GM23338 (cell line): ENCODE measurements around the gene LANCL3. TPM values are rescaled to one million over a fixed set of nuclear protein-coding genes. Genes with fewer than 3 reads are reported as not detected.

Source experiments
- ATAC-seq: fragments of 200-7000 bp; cut with Tn5 transposase; 3 replicates; pipeline ENCODE4 v1.9.1; 2020
- DNase-seq: peaks from one replicate; pipeline ENCODE4 v3.0.0-alpha.2; 2015; ENCODE audit warnings: low spot score
- H2AFZ ChIP-seq: fragments of 200-600 bp; sonication (generic); 2 replicates; pipeline ENCODE4 v1.8.0; 2016; ENCODE audit warnings: antibody characterized with exemption, mild to moderate bottlenecking, moderate library complexity
- H3F3A ChIP-seq: fragments of 200-600 bp; sonication (generic); replicated peaks from 2 replicates; pipeline ENCODE4 v1.8.0; 2017; ENCODE audit warnings: antibody characterized with exemption, mixed run types, low read depth
- H3K27ac ChIP-seq: fragments of 200-600 bp; sonication (generic); 2 replicates; pipeline ENCODE4 v1.6.1; 2016; ENCODE audit warnings: low read depth
- H3K27me3 ChIP-seq: fragments of 200-600 bp; sonication (generic); 2 replicates; pipeline ENCODE4 v1.8.0; 2016; ENCODE audit warnings: mild to moderate bottlenecking, mixed run types, moderate library complexity; ENCODE audit not compliant: insufficient read depth
- H3K36me3 ChIP-seq: fragments of 200-600 bp; sonication (generic); 2 replicates; pipeline ENCODE4 v1.8.0; 2016; ENCODE audit warnings: mild to moderate bottlenecking; ENCODE audit not compliant: insufficient read depth
- H3K4me1 ChIP-seq: fragments of 200-600 bp; sonication (generic); 2 replicates; pipeline ENCODE4 v1.8.0; 2016; ENCODE audit warnings: mild to moderate bottlenecking, moderate library complexity; ENCODE audit not compliant: insufficient read depth
- H3K4me2 ChIP-seq: fragments of 200-600 bp; sonication (generic); 2 replicates; pipeline ENCODE4 v1.7.1; 2017; ENCODE audit warnings: mixed run types
- H3K4me3 ChIP-seq: fragments of 200-600 bp; sonication (generic); 2 replicates; pipeline ENCODE4 v1.6.1; 2016; ENCODE audit warnings: mixed run types
- H3K79me2 ChIP-seq: fragments of 200-600 bp; sonication (generic); replicated peaks from 2 replicates; pipeline ENCODE4 v1.8.0; 2017; ENCODE audit warnings: mild to moderate bottlenecking; ENCODE audit not compliant: insufficient read depth
- H3K9me2 ChIP-seq: fragments of 200-600 bp; sonication (generic); 2 replicates; pipeline ENCODE4 v1.8.0; 2017; ENCODE audit not compliant: insufficient read depth
- H4K20me1 ChIP-seq: fragments of 200-600 bp; sonication (generic); replicated peaks from 2 replicates; pipeline ENCODE4 v1.8.0; 2017; ENCODE audit warnings: mild to moderate bottlenecking; ENCODE audit not compliant: insufficient read depth
- H3K27ac Mint-ChIP-seq: 2 replicates; pipeline ENCODE4 v1.8.0; 2020; ENCODE audit warnings: inconsistent platforms, mild to moderate bottlenecking, moderate library complexity, mixed read lengths
- H3K27me3 Mint-ChIP-seq: 3 replicates; pipeline ENCODE4 v1.8.0; 2022; ENCODE audit warnings: low read depth, mild to moderate bottlenecking, moderate library complexity, mixed read lengths, inconsistent platforms; ENCODE audit not compliant: insufficient read depth, poor library complexity
- H3K36me3 Mint-ChIP-seq: 3 replicates; pipeline ENCODE4 v1.8.0; 2021; ENCODE audit warnings: low read depth, mild to moderate bottlenecking, inconsistent platforms, moderate library complexity, mixed read lengths
- H3K4me1 Mint-ChIP-seq: 3 replicates; pipeline ENCODE4 v1.8.0; 2020; ENCODE audit warnings: mild to moderate bottlenecking, inconsistent platforms, mixed read lengths
- H3K4me3 Mint-ChIP-seq: 3 replicates; pipeline ENCODE4 v1.8.0; 2021; ENCODE audit warnings: moderate library complexity, mild to moderate bottlenecking, inconsistent platforms, mixed read lengths
- H3K9me3 Mint-ChIP-seq: 3 replicates; pipeline ENCODE4 v1.8.0; 2020; ENCODE audit warnings: moderate library complexity, mild to moderate bottlenecking, inconsistent platforms, mixed read lengths
- CREB1 ChIP-seq: fragments of 250-450 bp; sonication (Bioruptor Pico); IDR thresholded peaks from 2 replicates; pipeline ENCODE4 v1.5.0; 2020; ENCODE audit warnings: low read depth, mild to moderate bottlenecking, moderate library complexity
- EZH2 ChIP-seq: fragments of 200-600 bp; sonication (generic); IDR thresholded peaks from one replicate; pipeline ENCODE4 v1.8.0; 2017; ENCODE audit warnings: antibody characterized with exemption, mild to moderate bottlenecking, low read depth; ENCODE audit not compliant: unreplicated experiment
- EZH2phosphoT487 ChIP-seq: fragments of 200-600 bp; sonication (generic); IDR thresholded peaks from one replicate; pipeline ENCODE4 v1.8.1; 2018; ENCODE audit warnings: antibody characterized with exemption; ENCODE audit not compliant: unreplicated experiment
- JUNB ChIP-seq: IDR thresholded peaks from one replicate; pipeline ENCODE4 v1.6.1; 2016; ENCODE audit warnings: antibody characterized with exemption; ENCODE audit not compliant: unreplicated experiment
- POLR2AphosphoS5 ChIP-seq: IDR thresholded peaks from 2 replicates; pipeline ENCODE4 v1.6.1; 2016; ENCODE audit warnings: antibody characterized with exemption, low read depth
- REST ChIP-seq: IDR thresholded peaks from one replicate; pipeline ENCODE4 v1.6.1; 2018; ENCODE audit warnings: antibody characterized with exemption; ENCODE audit not compliant: unreplicated experiment
- STAT1 ChIP-seq: IDR thresholded peaks from one replicate; pipeline ENCODE4 v1.6.1; 2016; ENCODE audit warnings: antibody characterized with exemption; ENCODE audit not compliant: unreplicated experiment
- ZNF114 ChIP-seq: fragments of 250-450 bp; sonication (Bioruptor Pico); IDR thresholded peaks from 2 replicates; pipeline ENCODE4 v1.5.0; 2020; ENCODE audit warnings: mild to moderate bottlenecking, moderate library complexity
- ZNF462 ChIP-seq: fragments of 250-450 bp; sonication (Bioruptor Pico); IDR thresholded peaks from 2 replicates; pipeline ENCODE4 v1.5.0; 2020; ENCODE audit warnings: mild to moderate bottlenecking, moderate library complexity
- polyA plus RNA-seq: library from polyadenylated mRNA; unstranded; fragments of >200 nt; fragmentation: Nextera tagmentation; extraction: Ambion mirVana; gene quantifications from 2 replicates; pipeline ENCODE4 v1.2.1, GENCODE V29; 2016
- total RNA-seq: library from RNA; depleted of rRNA; stranded (reverse); fragments of >200 nt; shearing (Covaris generic); gene quantifications from 2 replicates; pipeline ENCODE4 v1.2.3, GENCODE V29; 2014

The LANCL3 gene
- total and polyA plus RNA-seq, 2 experiments from 2014 or later = 0.11 to 1.8 TPM

GRCh38 chrX:37712458-37712857 lies 141.0 kb downstream of the LANCL3 start (continued):
- TF ChIP-seq ZNF462 (CRISPR knock-in tag) (no peak), POLR2AphosphoS5 (no peak), STAT1 (no peak), JUNB (no peak), ZNF114 (CRISPR knock-in tag) (no peak), CREB1 (no peak), EZH2 (no peak), EZH2phosphoT487 (no peak)

DNA sequence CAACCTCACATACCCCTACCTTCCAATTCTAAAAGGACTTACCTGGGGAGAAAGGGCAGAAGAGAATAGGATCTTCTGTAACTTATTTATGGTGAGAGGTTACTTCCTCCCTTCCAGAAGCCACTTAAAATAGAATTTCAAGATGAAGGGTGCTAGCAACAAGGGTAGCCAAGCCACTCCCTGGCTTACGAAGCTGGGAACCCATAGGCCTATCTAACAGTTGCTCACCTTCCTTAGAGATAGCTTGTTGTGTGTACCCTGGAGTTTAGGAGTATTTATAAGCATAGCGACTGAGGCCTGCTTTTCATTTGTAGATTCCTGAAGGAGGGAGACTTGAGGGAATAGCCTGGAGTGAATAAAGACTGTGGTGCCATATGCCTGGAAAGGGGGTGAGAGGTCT lies 143.0 kb downstream of the LANCL3 start:
- Histone ChIP-seq H3K4me1 (no peaks in the 10 kb centered on the region), H2AFZ (no peak overlapping the region), H3K27ac (no peak overlapping the region), H3F3A (no peaks in the 10 kb centered on the region), H3K9me2 (no peaks in the 10 kb centered on the region), H3K4me2 (no peak overlapping the region), H4K20me1 (no peaks in the 10 kb centered on the region), H3K79me2 (no peaks in the 10 kb centered on the region), H3K36me3 (no peaks in the 10 kb centered on the region), H3K27me3 (no peaks in the 10 kb centered on the region), H3K4me3 (no peak overlapping the region)
- H3K9me3 Mint-ChIP-seq = peaks cover 4% of the 10 kb centered on the region; the same call in 1 of the 3 replicates
- no peaks in the 10 kb centered on the region for H3K4me1 Mint-ChIP-seq
- no peaks in the 10 kb centered on the region for H3K27me3 Mint-ChIP-seq
- no peaks in the 10 kb centered on the region for H3K36me3 Mint-ChIP-seq
- DNase-seq = no peak
- no peak overlapping the region for H3K27ac Mint-ChIP-seq
- H3K4me3 Mint-ChIP-seq = no peak overlapping the region
- no peak for ATAC-seq
- TF ChIP-seq ZNF114 (CRISPR knock-in tag) = no peak
- TF ChIP-seq EZH2 = no peak
- no peak for TF ChIP-seq REST
